HG02870 (cell line): ENCODE results near the gene OPRD1.

Source experiments
- ATAC-seq: cut with Tn5 transposase; IDR thresholded peaks from one replicate; pipeline ENCODE4 v1.9.1; 2021; ENCODE audit warnings: mild to moderate bottlenecking, moderate library complexity; ENCODE audit not compliant: unreplicated experiment

The OPRD1 gene

DNA sequence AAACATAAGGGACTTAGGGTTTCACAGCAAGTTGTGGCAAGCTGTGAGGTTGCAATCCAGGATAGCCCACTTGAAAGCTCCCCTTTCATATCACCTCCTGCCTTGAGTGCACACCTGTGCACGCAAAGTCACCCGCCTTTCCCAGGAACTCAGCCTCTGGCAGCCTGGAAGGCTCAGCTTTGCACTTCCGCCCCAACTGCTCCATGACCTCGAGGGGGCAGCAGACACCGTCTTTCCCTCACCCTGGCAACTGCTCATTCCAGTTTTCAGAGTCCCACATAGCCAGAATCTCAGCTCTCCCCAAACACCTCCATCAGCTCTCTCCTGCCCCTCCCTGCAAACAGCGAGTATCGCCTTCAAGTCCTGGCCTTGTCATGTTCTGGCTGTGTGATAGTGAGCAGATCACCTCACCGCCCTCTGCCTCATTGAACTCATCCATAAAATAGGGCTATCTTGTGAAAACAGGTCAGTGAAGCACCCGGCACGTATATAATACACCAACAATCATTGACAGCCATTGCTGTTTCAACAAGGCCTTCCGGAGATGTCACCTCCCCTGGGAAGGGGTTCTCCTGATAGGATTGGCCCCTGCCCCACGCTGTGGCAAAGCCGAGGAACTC is 70.1 kb downstream of the OPRD1 start:
- no peak for ATAC-seq

GRCh38 chr1:28883242-28883616 is 71.3 kb downstream of the OPRD1 start:
- no peak for ATAC-seq

- ATAC-seq = no peak
Measured at GRCh38 chr1:28885472-28885877, 73.5 kb downstream of the OPRD1 start.

- ATAC-seq = no peak
Measured at GRCh38 chr1:28885977-28886730, 74.2 kb downstream of the OPRD1 start.

- peak; percentile 52 for ATAC-seq
Measured at GRCh38 chr1:28886731-28887418, 74.9 kb downstream of the OPRD1 start.

DNA sequence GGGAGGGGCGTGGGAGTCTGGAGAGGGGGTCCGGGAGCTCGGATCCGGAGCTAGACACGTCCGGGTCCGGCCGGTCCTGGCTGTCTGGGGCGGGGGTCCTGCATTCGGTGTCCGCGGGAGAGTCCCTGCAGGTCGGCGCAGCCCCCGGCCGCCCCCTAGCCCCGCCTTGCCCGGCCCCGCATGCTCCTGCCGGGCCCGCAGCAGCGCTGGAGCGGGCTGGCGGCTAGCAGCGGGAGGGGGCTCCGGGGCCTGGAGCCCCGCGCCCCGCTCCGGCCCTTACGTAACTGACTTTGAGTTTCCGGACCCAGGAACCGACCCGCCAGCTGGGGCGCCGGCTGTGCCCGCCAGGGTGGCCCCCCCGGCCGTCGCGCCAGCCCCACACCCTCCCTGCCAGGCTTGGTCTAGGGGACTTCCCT is 75.5 kb downstream of the OPRD1 start:
- no peak for ATAC-seq

GRCh38 chr1:28887835-28888682 is 76.1 kb downstream of the OPRD1 start:
- no peak for ATAC-seq

- no peak for ATAC-seq
Measured at GRCh38 chr1:28888915-28889314, 76.9 kb downstream of the OPRD1 start.

- ATAC-seq = no peak
Measured at GRCh38 chr1:28889357-28889756, 77.4 kb downstream of the OPRD1 start.

GRCh38 chr1:28890435-28890834 is 78.5 kb downstream of the OPRD1 start:
- ATAC-seq = no peak

- ATAC-seq = no peak
Measured at GRCh38 chr1:28890836-28891235, 78.9 kb downstream of the OPRD1 start.

DNA sequence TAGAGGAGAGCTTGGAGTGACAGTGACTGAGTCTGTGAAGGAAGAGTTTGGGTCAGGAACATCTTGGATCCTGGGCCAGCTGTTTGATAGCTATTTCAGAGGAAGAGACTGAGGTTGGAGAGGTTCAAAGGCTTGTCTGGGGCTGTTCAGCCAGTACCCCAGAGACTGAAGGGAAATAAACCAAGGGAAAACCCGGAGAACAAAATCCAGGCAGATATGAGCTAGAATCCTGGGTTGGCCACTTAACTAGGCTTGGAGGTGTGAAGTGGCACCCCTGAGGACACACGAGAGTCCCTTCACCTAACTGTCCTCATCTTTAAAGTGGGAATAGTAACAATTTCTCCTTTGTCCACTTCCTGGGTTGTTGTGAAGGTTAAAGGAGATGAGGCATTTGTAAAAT is 79.3 kb downstream of the OPRD1 start:
- ATAC-seq = no peak

- ATAC-seq = no peak
Measured at GRCh38 chr1:28893403-28894102, 81.6 kb downstream of the OPRD1 start.

GRCh38 chr1:28894785-28895184 is 82.8 kb downstream of the OPRD1 start:
- no peak for ATAC-seq

- ATAC-seq = no peak
Measured at GRCh38 chr1:28895896-28896608, 84.1 kb downstream of the OPRD1 start.

DNA sequence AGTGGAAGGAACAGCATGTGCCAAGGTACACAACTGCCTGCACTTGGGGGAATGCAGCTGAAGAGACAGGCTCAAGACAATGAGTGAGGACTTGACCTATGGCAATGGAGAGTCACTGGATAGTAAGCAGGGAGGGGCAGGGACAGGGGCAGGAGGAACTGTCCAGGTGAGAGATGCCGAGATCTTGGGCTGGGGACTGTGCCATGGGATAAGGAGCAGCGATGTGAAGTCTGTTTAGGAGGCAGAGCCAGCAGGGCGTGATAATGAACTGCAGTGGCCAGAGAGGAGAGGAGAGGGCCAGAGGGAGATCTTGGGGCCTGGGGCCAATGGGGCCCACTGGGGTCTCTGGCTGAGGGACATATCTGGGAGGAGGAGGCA is 84.6 kb downstream of the OPRD1 start:
- no peak for ATAC-seq

DNA sequence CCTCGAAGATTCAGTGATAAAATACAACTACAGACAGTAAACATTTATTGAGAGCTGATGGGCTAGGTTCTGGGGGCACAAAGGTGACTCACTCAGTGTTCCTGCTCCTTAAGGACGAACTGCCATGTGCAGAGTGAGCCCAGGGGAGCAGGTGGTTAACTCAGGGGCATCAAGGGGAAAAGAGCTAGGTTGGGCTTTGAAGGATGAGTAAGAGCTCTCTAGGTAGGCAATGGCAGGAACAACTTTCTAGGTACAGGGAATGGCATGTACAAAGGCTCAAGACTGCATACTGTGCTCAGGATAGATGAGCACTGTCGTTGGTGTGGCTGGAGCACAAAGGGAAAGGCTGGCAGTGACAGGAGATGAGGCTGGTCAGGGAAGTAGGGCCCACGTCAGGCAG is 85.8 kb downstream of the OPRD1 start:
- ATAC-seq = no peak

DNA sequence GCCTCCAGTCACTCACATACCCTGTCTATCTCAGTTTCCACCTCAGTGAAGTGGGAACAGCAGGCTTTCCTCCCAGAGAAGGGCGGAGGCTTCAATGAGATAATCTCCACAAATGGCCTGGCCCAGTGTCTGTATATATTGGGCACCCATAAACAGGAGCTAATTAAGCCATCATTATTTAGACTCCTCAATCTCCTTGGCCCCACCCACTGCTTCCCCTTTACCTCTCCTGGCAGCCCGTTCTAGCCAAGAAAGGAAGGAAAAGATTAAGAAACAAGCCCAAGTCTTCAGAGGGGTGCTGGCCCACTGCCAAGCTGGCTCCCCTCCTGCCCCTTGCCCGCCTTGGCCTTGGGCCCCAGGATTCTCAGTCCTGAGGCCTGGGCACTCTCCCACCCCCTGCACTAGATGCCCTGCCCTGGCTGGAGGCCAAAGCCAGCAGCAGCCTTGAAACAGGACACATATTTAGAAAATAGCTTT is 86.5 kb downstream of the OPRD1 start:
- no peak for ATAC-seq

DNA sequence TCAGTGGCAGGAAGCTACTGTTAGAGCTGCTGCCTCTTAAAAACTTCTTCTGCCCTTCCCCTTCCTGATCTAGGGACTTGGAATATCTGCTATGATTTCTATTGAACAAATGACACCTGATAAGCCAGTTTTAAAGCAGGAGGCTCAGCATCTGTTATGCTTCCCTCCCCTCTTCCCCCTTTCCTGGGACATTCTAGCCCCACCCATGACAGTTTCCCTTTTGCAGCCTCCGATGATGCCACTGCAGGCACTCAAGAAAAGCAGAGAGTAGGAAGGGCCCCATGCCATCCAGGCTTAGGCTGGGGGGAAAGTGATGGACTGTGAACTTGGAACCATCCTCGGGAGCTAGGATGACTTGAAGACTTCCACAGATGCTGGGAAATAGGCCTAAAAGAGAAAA is 87.3 kb downstream of the OPRD1 start:
- no peak for ATAC-seq

- no peak for ATAC-seq
Measured at GRCh38 chr1:28900562-28900961, 88.6 kb downstream of the OPRD1 start.
